A549 treated with Mapracorat at 1 μM for 4 hours (cell line): ENCODE results near the gene MLN. TPM values are rescaled to one million over a fixed set of nuclear protein-coding genes. Genes with fewer than 3 reads are reported as not detected.

ENCODE experiments used
- total RNA-seq: library from RNA; stranded (reverse); fragments of 200-300 nt; extraction: Qiagen RNA extraction; gene quantifications from 5 replicates; pipeline ENCODE4 v1.2.3, GENCODE V29; 2022

MLN gene, protein sequence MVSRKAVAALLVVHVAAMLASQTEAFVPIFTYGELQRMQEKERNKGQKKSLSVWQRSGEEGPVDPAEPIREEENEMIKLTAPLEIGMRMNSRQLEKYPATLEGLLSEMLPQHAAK
- total RNA-seq, result not detected in 5 replicates

DNA sequence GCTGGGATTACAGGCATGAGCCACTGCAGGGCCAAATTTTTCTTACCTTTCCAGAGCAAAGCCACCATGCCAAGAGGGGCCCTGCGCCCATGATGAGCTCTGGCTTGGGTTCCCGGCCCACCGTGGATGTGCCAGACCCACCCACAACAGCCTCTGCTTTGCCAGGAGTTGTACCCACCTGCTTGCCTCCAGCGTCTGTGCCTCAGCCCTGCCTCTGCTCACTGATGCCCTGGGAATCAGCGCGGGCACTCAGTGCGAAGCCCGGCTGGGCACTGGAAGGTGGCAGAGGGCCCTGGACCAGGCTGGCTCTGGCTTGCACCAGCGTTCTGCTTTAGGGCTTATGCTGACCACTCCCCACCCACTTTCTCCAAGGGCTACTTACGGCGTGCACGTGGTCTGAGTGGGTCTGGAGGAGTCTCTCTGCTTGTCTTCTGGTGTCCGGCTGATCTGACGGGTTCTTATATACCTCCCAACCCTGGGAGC is at the start of gene MLN:
Gene MLN, minus strand, starts transcription at position 433 of the 483 bp plus-strand sequence. CDS start 2,840 bp downstream, outside the sequence.

DNA sequence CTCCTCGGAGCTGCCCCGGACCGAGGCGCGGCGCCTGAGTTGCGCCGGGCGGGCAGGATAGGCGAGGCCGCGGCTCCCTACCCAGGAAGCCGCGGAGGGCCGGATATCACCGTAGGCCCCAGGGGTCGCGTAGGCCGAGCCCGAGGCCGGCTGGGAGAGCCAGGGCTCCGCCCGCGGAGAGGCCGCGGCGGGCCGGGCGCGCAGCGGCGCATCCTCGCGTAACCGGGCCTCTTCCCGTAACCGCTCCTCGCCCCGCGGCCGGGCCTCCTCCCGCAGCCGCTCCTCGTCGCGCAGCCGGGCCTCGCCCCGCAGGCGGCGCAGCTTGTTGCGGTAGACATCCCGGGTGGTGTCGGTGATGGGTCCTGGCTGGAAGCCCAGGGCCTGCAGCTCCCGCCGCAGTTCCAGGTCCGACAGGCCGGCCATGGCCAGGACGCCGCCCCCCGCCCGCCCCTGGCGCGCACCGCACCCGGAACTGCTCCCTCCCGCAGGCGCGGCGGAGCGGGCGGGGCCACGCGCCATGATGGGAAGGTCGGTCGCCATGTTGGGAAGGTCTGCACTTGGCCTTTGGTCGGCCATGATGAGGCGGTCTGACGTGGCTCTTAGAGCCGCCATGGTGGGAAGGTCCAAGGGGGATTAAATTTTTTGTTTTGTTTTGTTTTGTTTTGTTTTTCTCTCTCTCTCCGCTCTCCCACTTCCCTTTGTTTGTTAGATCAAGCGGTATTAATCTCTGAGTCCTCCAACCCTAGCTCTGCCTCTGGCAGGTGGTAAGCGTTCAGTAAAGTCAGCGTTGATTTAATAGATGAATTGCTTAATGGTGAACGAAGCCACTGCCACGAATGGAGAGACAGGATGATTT is 14.9 kb downstream of the MLN start, which contains the start of gene LEMD2:
Gene LEMD2, minus strand, starts transcription at position 437 of the 856 bp plus-strand sequence. Its CDS starts 14 bp downstream, at position 423.

GRCh38 chr6:33746651-33747100 is 57.1 kb downstream of the MLN start, which contains the start of gene IP6K3:
TSS of gene IP6K3 (minus strand) at chr6:33746905. CDS start at chr6:33735476, 11,429 bp downstream.

Other genes with a start within 250 kb of the MLN start
- 36.4 to 45.2 TPM (median 43.4 TPM) in 5 replicates for gene BAK1, start 223.7 kb downstream of the MLN start, total RNA-seq
- gene ITPR3, start 182.7 kb downstream of the MLN start, total RNA-seq, result 33.0 to 50.7 TPM (median 44.5 TPM) in 5 replicates
- 83.6 to 118 TPM (median 99.3 TPM) in 5 replicates for gene UQCC2, start 92.3 kb downstream of the MLN start, total RNA-seq
- gene IP6K3, start 57.1 kb downstream of the MLN start, total RNA-seq, result 0.75 to 1.6 TPM (median 1.3 TPM) in 5 replicates
- 37.9 to 44.6 TPM (median 41.5 TPM) in 5 replicates for gene LEMD2, start 14.9 kb downstream of the MLN start, total RNA-seq